Measurements from ENCODE around the gene PDIA5. TPM values are rescaled to one million over a fixed set of nuclear protein-coding genes. Genes with fewer than 3 reads are reported as not detected.

PDIA5 gene
- polyA plus RNA-seq, 2 donors: 3.1 to 5.9 TPM

DNA sequence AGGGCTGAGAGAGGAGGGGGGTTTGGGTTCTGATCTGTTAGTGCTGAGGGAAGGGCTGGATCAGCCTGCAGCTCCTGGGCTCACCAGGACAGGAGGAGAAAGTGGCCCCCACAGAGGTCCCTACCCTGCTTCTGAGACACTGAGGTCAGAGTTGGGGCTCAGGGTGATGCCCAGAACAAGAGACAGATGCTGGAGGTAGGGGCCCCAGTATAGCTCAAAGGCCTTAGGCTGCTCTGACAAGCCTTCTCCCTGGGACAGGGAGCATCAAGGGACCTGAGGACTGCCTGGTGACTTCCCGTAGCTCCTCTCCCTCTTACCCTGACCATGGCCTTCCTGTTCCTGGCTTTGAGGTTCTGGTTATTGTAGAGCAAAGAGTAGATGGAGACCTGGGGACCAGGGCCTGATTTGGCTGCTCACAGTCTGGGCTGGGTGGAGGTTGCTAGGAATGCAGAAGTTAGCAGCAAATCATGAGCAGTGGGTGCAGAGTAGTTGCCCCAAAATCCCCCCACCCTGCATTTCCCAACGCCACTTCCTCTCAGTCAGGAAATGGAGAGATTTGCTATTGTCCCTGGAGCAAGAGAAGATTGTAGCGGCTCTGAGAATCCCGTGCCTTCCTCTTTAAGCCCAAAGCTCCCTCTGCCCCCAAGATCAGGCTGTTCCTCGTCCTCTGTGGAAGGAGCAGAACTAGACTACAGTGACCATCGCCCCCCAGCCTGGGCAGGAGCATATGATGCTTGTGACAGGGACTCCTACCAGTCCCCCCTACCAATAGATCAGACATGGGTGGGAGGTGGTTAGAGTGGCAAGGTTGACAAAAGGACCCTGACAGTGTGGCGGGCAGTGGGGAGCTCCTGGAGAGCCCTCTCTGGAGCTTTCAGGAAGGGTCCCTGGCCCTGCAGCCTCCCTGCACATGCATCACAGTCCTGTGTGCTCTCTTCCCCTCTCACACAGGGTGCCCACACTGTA, 87.5 kb downstream of the PDIA5 start:
- Histone ChIP-seq H3K9me3 (ENCODE audit: control insufficient read depth in 2 of 2, insufficient read depth in 1 of 2, low read depth in 1 of 2, low read length in 1 of 2) (no peaks in the 10 kb centered on the region), H3K27ac (ENCODE audit: low read depth in 2 of 2, low read length in 1 of 2) (no peak overlapping the region), H3K36me3 (ENCODE audit: control insufficient read depth in 2 of 2, insufficient read depth in 2 of 2, low read length in 1 of 2) (peaks cover 10 to 13% of the 10 kb centered on the region in 2 donors), H3K4me1 (ENCODE audit: control insufficient read depth in 2 of 2, insufficient read depth in 2 of 2, low read length in 1 of 2) (peaks cover 0 to 2% of the 10 kb centered on the region in 2 donors), H3K27me3 (ENCODE audit: control insufficient read depth in 1 of 2, insufficient read depth in 2 of 2, low read length in 2 of 2) (no peaks in the 10 kb centered on the region), H3K4me3 (ENCODE audit: low read depth in 1 of 2, low read length in 2 of 2) (no peak overlapping the region)
- whole genome bisulfite sequencing, 2 donors: 87 to 93% methylated on average over 7 of the region's 7 CpGs

DNA sequence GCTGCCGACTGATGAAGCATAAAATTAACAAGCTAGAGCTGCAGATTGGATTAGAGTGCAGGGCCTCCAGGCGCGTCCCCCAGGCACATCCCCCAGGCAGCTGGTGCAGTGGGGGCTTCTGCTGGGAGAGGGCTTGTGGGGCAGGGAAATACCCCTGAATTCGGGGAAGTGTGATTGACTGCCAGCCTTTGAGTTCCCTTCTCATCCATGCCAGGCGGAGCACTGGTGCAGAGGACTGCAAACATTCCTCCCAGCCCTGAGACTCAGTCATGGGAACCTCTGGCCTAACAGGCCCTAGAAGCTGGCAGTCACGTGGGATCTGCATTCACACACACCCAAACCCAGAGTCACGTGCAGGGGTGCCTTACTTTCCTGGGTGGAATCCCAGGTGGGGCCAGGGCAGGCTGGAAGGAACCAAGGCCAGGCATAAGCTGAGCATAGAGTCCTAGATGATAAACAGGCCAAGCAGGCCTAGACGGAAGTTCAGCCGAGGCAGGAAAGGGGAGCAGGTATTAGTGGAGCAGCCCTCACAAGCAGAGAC, 88.7 kb downstream of the PDIA5 start:
- H3K27me3 ChIP-seq (ENCODE audit: control insufficient read depth in 1 of 2, insufficient read depth in 2 of 2, low read length in 2 of 2): no peaks in the 10 kb centered on the region
- no peaks in the 10 kb centered on the region for H3K9me3 ChIP-seq (ENCODE audit: control insufficient read depth in 2 of 2, insufficient read depth in 1 of 2, low read depth in 1 of 2, low read length in 1 of 2)
- H3K27ac ChIP-seq (ENCODE audit: low read depth in 2 of 2, low read length in 1 of 2): no peak overlapping the region
- no peak overlapping the region for H3K4me3 ChIP-seq (ENCODE audit: low read depth in 1 of 2, low read length in 2 of 2)
- H3K36me3 ChIP-seq (ENCODE audit: control insufficient read depth in 2 of 2, insufficient read depth in 2 of 2, low read length in 1 of 2): peaks cover 10 to 13% of the 10 kb centered on the region in 2 donors
- H3K4me1 ChIP-seq (ENCODE audit: control insufficient read depth in 2 of 2, insufficient read depth in 2 of 2, low read length in 1 of 2): peaks cover 0 to 2% of the 10 kb centered on the region in 2 donors
- WGBS, 2 donors: 78 to 85% methylated on average over 9 of the region's 9 CpGs

DNA sequence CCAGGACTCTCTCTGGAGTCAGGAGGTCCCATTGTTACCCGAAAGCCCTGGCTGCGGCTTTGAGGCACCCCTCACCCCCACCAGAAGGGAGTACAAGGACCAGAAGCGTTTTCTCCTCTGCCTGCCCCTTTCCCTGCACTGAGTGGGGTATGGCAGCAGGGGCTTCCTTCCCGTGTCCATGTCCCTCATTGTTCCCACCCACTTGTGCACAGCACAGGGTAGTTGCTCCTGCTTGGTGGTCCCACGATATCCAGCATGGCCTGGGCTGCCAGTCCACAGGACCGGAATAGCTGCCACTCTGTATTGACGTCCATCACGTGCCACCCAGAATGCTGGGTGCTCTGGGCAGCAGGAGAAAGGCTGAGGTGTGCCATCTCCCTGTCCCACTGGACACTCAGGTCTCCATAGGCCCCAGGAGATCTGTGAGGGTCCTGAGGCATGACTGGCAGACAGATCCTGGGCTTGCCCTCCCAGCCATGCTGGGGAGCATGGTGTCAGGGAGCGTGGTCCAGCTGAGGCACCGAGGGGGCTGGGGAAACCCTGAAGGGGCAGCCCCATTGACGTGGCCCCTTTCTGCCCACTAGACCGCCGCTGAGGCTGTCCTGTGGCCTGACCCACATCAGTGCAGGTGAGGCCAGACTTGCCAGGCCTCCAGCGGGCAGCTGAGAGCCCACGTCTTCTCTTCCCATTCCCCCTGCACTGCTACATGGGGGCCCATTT, 89.6 kb downstream of the PDIA5 start:
- Histone ChIP-seq H3K36me3 (ENCODE audit: control insufficient read depth in 2 of 2, insufficient read depth in 2 of 2, low read length in 1 of 2) (peaks cover 9% of the 10 kb centered on the region in 2 donors), H3K27me3 (ENCODE audit: control insufficient read depth in 1 of 2, insufficient read depth in 2 of 2, low read length in 2 of 2) (no peaks in the 10 kb centered on the region), H3K27ac (ENCODE audit: low read depth in 2 of 2, low read length in 1 of 2) (no peak overlapping the region), H3K9me3 (ENCODE audit: control insufficient read depth in 2 of 2, insufficient read depth in 1 of 2, low read depth in 1 of 2, low read length in 1 of 2) (no peaks in the 10 kb centered on the region), H3K4me1 (ENCODE audit: control insufficient read depth in 2 of 2, insufficient read depth in 2 of 2, low read length in 1 of 2) (no peaks in the 10 kb centered on the region), H3K4me3 (ENCODE audit: low read depth in 1 of 2, low read length in 2 of 2) (no peak overlapping the region)
- 90 to 93% methylated on average over 15 of the region's 15 CpGs for WGBS, 2 donors

DNA sequence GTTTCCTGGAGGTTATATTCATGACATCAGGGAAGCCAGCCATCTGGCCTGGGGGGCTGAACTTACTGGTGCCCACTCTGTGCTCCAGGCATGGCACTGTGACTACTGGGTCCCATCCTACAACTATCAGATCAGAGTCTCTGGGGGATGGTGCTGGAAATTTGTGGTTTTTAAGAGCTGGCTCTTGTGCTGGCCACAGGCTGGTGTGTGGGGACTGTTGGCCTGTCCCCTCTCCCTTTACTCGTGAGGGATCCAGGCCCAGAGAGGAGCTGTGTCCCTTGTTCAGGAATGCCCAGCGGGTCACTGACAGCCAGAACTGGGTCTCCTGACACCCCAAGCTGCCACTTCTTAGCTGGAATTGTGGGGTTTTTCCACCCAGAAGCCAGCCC, 90.4 kb downstream of the PDIA5 start:
- no peaks in the 10 kb centered on the region for H3K27me3 ChIP-seq (ENCODE audit: control insufficient read depth in 1 of 2, insufficient read depth in 2 of 2, low read length in 2 of 2)
- WGBS, 2 donors: 87 to 90% methylated on average over 2 of the region's 2 CpGs
- H3K9me3 ChIP-seq (ENCODE audit: control insufficient read depth in 2 of 2, insufficient read depth in 1 of 2, low read depth in 1 of 2, low read length in 1 of 2): no peaks in the 10 kb centered on the region
- H3K4me3 ChIP-seq (ENCODE audit: low read depth in 1 of 2, low read length in 2 of 2): no peak overlapping the region
- peaks cover 9 to 10% of the 10 kb centered on the region in 2 donors for H3K36me3 ChIP-seq (ENCODE audit: control insufficient read depth in 2 of 2, insufficient read depth in 2 of 2, low read length in 1 of 2)
- H3K4me1 ChIP-seq (ENCODE audit: control insufficient read depth in 2 of 2, insufficient read depth in 2 of 2, low read length in 1 of 2): no peaks in the 10 kb centered on the region
- H3K27ac ChIP-seq (ENCODE audit: low read depth in 2 of 2, low read length in 1 of 2): no peak overlapping the region

DNA sequence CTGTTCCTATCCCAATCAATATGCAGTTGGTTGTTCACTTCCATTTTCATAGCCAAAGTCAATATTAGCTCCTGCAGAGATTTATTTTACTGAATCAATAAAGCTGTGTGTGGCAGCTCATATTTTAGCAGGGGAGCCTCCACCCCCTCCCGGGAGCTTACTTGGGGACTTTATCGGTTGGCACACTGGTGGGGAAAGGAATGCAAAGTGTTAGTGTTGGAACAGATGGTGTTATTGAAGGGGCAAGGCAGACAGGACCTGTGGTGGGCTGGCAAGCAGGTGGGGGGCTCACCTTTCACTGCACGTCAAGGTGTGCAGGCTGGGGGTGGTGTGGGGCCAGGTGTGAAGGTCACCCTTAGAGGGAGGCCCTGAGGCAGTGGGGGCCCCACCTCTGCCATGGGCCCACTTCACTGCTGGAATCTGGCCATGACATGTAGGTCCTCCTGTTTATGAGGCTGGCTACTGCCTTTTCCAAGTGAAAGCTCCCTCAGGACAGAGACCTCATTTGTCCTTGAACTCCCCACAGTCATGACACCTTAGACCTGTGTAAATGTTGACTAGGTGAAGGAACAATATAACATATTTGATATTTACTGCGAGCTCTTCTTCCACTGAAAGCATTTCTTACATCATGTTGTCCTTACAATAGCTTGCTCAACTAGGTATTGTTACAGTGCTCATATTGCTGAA, 90.9 kb downstream of the PDIA5 start:
- H3K36me3 ChIP-seq (ENCODE audit: control insufficient read depth in 2 of 2, insufficient read depth in 2 of 2, low read length in 1 of 2): peaks cover 9 to 10% of the 10 kb centered on the region in 2 donors
- H3K27me3 ChIP-seq (ENCODE audit: control insufficient read depth in 1 of 2, insufficient read depth in 2 of 2, low read length in 2 of 2): no peaks in the 10 kb centered on the region
- no peaks in the 10 kb centered on the region for H3K4me1 ChIP-seq (ENCODE audit: control insufficient read depth in 2 of 2, insufficient read depth in 2 of 2, low read length in 1 of 2)
- H3K27ac ChIP-seq (ENCODE audit: low read depth in 2 of 2, low read length in 1 of 2): no peak overlapping the region
- no peaks in the 10 kb centered on the region for H3K9me3 ChIP-seq (ENCODE audit: control insufficient read depth in 2 of 2, insufficient read depth in 1 of 2, low read depth in 1 of 2, low read length in 1 of 2)
- WGBS, 2 donors: 64 to 79% methylated on average over 4 of the region's 4 CpGs
- no peak overlapping the region for H3K4me3 ChIP-seq (ENCODE audit: low read depth in 1 of 2, low read length in 2 of 2)

DNA sequence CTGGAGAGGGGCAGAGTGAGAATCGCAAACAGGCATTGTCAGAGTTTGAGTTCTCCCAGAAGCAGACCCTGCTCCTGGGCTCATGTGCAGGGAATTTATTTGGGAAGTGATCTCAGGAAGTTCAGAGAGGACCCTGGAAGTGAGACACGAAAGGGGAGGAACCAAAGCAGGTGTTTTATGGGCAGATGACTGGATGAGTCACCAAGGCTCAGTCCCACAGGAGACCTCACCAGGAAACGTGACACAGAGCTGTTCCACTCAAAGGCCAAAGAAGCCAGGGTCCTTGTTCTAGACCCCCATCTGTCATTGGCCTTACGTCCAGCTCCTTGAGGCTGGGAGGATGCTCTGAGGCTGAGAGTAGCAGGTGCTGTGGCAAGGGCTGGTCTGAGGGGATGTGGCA, 91.5 kb downstream of the PDIA5 start:
- Histone ChIP-seq H3K4me1 (ENCODE audit: control insufficient read depth in 2 of 2, insufficient read depth in 2 of 2, low read length in 1 of 2) (no peaks in the 10 kb centered on the region), H3K9me3 (ENCODE audit: control insufficient read depth in 2 of 2, insufficient read depth in 1 of 2, low read depth in 1 of 2, low read length in 1 of 2) (no peaks in the 10 kb centered on the region), H3K27ac (ENCODE audit: low read depth in 2 of 2, low read length in 1 of 2) (no peak overlapping the region), H3K36me3 (ENCODE audit: control insufficient read depth in 2 of 2, insufficient read depth in 2 of 2, low read length in 1 of 2) (peaks cover 9 to 10% of the 10 kb centered on the region in 2 donors), H3K4me3 (ENCODE audit: low read depth in 1 of 2, low read length in 2 of 2) (no peak overlapping the region), H3K27me3 (ENCODE audit: control insufficient read depth in 1 of 2, insufficient read depth in 2 of 2, low read length in 2 of 2) (no peaks in the 10 kb centered on the region)
- 75 to 78% methylated on average over 4 of the region's 4 CpGs for WGBS, 2 donors

DNA sequence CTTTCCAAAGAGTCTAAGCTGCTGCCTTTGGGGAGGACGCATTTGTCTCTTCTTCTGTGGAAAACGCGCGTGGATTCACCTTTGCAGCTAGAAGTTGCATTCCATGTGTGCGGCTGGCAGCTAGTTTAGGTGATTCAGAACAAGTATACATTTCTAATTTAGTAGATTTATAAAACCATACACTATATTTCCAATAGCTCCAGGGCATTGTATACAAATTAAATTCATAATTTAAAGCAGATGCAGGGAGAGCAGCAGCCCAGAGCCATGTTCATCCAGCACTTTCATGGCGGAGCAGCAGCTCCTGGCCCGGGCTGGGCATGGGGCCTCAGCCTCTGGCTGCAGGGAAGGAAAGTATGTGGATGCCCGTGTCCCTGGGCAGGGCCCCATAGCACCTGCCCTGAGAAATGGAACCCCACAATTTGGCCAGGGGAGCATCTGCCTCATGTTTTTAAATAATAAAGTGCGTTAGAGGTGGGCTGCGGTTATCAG, 92.1 kb downstream of the PDIA5 start:
- peaks cover 9 to 10% of the 10 kb centered on the region in 2 donors for H3K36me3 ChIP-seq (ENCODE audit: control insufficient read depth in 2 of 2, insufficient read depth in 2 of 2, low read length in 1 of 2)
- no peaks in the 10 kb centered on the region for H3K9me3 ChIP-seq (ENCODE audit: control insufficient read depth in 2 of 2, insufficient read depth in 1 of 2, low read depth in 1 of 2, low read length in 1 of 2)
- no peak overlapping the region for H3K4me3 ChIP-seq (ENCODE audit: low read depth in 1 of 2, low read length in 2 of 2)
- H3K27ac ChIP-seq (ENCODE audit: low read depth in 2 of 2, low read length in 1 of 2): no peak overlapping the region
- WGBS, 2 donors: 95 to 98% methylated on average over 10 of the region's 10 CpGs
- H3K27me3 ChIP-seq (ENCODE audit: control insufficient read depth in 1 of 2, insufficient read depth in 2 of 2, low read length in 2 of 2): no peaks in the 10 kb centered on the region
- H3K4me1 ChIP-seq (ENCODE audit: control insufficient read depth in 2 of 2, insufficient read depth in 2 of 2, low read length in 1 of 2): no peaks in the 10 kb centered on the region

DNA sequence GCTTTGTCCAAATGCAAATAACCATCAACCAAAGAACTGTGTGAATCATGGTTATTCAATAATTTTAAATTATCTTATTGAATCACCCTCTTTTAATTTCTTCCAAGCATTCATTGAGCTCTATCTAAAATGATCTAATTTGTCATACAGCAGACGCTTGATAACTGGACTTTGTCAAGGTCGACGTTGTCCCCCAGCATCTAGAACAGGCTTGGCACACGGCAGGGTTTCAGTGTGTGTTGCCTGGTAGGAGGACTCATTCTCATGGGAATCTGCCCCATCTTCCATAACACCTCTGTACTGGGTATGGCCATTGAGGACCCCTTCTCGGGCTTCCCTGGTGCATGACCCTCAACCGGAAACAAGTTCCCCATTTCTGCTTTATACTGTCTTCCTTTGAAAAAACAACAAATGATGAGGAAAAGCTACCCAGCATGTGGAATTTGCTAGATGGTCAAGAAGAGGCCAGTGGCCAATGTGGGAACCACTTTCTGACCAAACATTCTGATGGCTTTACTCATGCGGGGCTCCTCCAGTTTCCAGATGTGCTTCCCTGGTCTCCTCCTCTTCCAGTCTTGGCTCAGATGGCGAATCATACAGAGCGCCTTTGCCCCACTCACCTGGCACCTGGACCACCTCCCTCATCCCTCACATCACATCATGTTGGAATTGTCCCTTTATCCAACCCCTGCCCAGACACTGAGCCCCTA, 93.3 kb downstream of the PDIA5 start:
- H3K27me3 ChIP-seq (ENCODE audit: control insufficient read depth in 1 of 2, insufficient read depth in 2 of 2, low read length in 2 of 2): no peaks in the 10 kb centered on the region
- 88 to 93% methylated on average over 9 of the region's 9 CpGs for WGBS, 2 donors
- H3K4me3 ChIP-seq (ENCODE audit: low read depth in 1 of 2, low read length in 2 of 2): no peak overlapping the region
- no peaks in the 10 kb centered on the region for H3K9me3 ChIP-seq (ENCODE audit: control insufficient read depth in 2 of 2, insufficient read depth in 1 of 2, low read depth in 1 of 2, low read length in 1 of 2)
- no peaks in the 10 kb centered on the region for H3K4me1 ChIP-seq (ENCODE audit: control insufficient read depth in 2 of 2, insufficient read depth in 2 of 2, low read length in 1 of 2)
- H3K36me3 ChIP-seq (ENCODE audit: control insufficient read depth in 2 of 2, insufficient read depth in 2 of 2, low read length in 1 of 2): peaks cover 3 to 15% of the 10 kb centered on the region in 2 donors
- no peak overlapping the region for H3K27ac ChIP-seq (ENCODE audit: low read depth in 2 of 2, low read length in 1 of 2)

All from esophagus (tissue), 2 donors.